ENCODE results near the gene NID1.
"Not testable (repeated sequence)": the region's sequence is repeated elsewhere in the genome, so short reads cannot be mapped to it uniquely, and the experiment has no call there.

The NID1 gene

DNA sequence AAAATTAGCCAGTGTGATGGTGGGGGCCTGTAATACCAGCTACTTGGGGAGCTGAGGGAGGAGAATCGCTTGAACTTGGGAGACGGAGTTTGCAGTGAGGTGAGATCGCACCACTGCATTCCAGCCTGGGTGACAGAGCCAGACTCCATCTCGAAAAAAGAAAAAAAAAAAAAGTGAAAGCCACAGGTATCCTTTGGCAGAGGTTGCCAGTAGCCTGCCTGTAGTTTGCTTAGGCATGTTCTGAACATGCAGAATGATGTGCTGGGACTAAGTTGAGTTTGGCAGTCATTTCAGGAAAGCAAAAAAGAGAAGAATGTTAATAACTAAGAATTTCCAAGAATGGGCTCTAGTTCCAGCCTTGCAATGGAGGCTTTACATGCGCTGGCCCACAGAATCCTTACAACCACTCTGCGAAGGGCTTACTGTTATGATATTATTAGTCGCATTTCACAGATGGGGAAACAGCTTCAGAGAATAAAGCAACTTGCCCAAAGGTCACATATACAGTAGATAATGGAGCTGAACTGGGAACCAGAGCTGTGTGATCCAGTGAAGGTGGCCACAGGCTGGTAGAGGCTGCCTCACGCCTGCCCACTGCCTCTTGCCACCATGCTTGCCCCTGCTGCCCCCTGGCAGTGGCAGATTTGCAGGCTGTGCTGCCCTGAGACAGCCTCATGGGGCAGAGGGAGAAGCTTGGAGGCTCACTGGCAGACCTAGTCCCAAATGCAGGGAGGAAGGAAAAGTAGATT, 131.7 kb downstream of the NID1 start:
- DNase-seq, result peak; percentile 51 to 63

DNA sequence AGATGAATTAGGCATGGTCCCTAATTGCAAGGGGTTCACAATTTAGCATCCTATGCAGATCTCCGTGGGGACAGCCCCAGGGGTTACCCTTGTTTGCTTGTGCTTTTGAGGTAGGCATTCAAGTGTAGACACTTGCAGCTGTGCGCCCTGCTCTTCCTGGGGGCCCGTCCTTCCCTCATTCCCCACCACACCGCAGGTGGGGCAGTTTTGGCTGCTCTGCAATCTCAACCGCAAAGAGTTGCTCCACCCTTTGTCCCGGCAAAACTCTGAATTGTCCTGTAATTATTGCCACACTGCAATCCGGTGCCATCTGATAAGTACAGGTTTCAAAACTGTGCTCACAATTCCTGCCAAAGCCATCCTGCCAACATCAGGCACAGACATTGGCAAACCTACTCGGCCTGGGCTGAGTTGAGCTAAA, 132.8 kb downstream of the NID1 start:
- no peak for DNase-seq

DNA sequence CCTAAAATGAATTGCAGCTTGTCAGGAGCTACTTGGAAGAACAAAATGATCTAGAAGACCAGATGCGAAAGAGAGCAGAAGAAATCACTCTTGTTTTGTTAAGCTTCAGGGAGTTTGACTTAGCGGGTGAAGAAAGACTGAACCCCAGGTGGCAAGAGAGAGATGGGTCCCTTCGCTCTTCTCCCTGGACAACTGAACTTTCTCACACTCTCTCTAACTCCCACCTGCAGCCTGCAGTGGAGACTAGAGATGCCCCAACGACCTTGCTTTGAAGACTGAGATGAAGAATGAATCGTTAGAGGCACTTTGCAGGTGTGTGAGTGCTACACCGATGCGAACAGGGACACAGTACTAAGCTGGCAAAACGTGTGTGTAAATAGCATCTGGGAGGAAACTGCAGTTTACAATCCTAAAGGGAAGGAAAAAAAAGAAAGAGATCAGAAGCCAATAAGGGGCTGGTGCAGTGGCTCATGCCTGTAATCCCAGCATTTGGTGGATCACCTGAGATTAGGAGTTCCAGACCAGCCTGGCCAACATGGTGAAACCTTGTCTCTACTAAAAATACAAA, 133.6 kb downstream of the NID1 start:
- DNase-seq, result no peak

DNA sequence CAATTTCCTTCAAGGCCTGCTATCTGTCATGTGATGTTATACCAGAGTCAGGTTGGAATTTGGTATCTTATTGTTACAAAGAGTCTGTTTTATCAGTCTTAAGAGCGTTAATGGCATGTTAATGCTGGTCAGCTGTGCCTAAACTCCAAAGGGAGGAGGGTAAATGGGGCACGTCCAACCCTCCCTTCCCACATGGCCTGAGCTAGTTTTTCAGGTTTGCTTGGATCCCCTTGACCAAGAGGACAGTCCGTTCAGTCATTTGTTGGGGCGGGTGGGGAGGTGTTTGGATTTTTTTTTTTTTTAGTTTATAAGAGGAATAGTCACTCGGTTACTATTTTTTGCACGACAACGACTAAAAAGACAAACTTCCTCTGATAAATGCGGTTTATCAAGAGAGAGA, 134.3 kb downstream of the NID1 start:
- DNase-seq, result no peak

DNA sequence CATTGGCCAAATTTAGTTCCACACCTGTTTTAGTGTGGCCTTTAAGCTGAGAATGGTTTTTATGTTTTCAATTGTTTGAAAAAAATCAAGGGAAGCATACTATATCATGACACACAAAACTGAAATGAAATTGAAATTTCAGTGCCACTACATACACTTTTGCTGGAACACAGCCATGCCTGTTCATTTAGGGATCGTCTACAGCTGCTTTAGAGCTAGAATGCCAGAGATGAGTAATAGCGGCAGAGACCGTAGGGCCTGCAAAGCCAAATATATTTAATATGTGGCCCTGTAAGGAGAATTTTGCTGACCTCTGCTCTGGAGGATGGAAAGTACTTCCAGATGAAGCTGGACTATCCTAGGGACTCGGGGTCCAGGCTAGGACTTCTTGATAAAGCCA, 135.7 kb downstream of the NID1 start:
- DNase-seq, result no peak

DNA sequence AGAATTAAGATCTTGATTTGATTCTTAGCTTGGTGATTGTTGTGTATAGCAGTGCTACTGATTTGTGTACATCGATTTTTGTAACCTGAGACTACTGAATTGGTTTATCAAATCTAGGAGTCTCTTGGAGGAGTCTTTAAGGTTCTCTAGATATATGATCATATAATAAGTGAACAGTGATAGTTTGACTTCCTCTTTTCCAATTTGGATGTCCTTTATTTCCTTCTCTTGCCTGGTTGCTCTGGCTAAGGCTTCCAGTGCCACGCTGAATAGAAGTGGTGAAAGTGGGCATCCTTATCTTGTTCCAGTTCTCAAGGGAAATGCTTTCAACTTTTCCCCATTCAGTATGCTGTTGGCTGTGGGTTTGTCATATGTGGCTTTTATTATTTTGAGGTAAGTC, 136.7 kb downstream of the NID1 start:
- no peak for DNase-seq

DNA sequence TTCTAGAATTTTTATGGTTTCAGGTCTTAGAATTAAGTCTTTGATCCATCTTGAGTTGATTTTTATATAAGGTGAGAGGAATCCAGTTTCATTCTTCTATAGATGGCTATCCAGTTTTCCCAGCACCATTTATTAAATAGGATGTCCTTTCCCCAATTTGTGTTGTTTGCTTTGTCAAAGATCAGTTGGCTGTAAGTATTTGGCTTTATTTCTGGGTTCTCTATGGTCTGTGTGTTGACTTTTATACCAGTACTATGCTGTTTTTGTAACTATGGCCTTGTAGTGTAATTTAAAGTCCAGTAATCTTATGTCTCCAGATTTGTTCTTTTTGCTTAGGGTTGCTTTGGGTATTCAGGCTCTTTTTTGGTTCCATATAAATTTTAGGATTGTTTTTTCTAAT, 137.3 kb downstream of the NID1 start:
- DNase-seq, result not testable (repeated sequence)
